ENCODE measurements around the gene NKX3-2. TPM values are rescaled to one million over a fixed set of nuclear protein-coding genes. Genes with fewer than 3 reads are reported as not detected.

NKX3-2 gene
- total and polyA plus RNA-seq, 2 of the 4 experiments (the other 2 are of a cell fraction), result 0.05 TPM; not detected in 1

- H2AK5ac ChIP-seq (ENCODE audit: low read depth, low read length), result no peak overlapping the region
- no peaks in the 10 kb centered on the region for H3K79me1 ChIP-seq (ENCODE audit: low read depth in 1 of 2, low read length in 2 of 2)
- BruUV-seq (replicated peaks), result no TSS peak
- no peak overlapping the region for H2BK5ac ChIP-seq (ENCODE audit: low read depth, low read length, poor library complexity, severe bottlenecking)
- H2BK20ac ChIP-seq (ENCODE audit: low read depth, low read length), result no peak overlapping the region; the same call in 1 of the 2 replicates
- H3K56ac ChIP-seq (ENCODE audit: extremely low read depth, insufficient read depth, low read length), result no peak overlapping the region
- no peak overlapping the region for H3K9ac ChIP-seq (ENCODE audit: low read depth, low read length)
- peak overlapping the region; percentile 55 for H2AK9ac ChIP-seq (replicated peaks; ENCODE audit: low read depth, low read length, poor library complexity)
- dilution Hi-C loops (cut with HindIII; ENCODE audit: low sequenced_read_pairs, unreplicated experiment), result no loop called here
- in situ Hi-C loops (cut with MboI; ENCODE audit: low sequenced_read_pairs), result loop anchor here (5.0 kb wide), 2 partner anchors 694 to 814 kb away; no protein-coding TSS in a partner anchor
- no peak overlapping the region for H4K5ac ChIP-seq (ENCODE audit: low read depth, low read length)
- peak overlapping the region; percentile 81 for H2AFZ ChIP-seq (replicated peaks; ENCODE audit: low read length, poor library complexity)
- peak overlapping the region; percentile 56; the same call in 1 of the 2 replicates for H3K23ac ChIP-seq (ENCODE audit: low read depth, low read length)
- WGBS, 2 experiments (ENCODE audit: extremely low coverage in 2 of 2, insufficient read length in 1 of 2), result 18% methylated on average over 3 of the region's 18 CpGs; no CpG with 5 or more reads in 1 of the 2 experiments
- ChIA-PET CTCF (no interaction called here), POLR2A (ENCODE audit: unreplicated experiment) (no interaction called here)
- peaks cover 5% of the 10 kb centered on the region for H4K20me1 ChIP-seq (ENCODE audit: insufficient read depth, low read length)
- H3K4me3 ChIP-seq (ENCODE audit: insufficient read depth, low read depth, low read length), result no peak overlapping the region
- no peak overlapping the region for H2BK120ac ChIP-seq (ENCODE audit: low read depth, low read length)
- no peaks in the 10 kb centered on the region for H3K36me3 ChIP-seq (ENCODE audit: control insufficient read depth, insufficient read depth, low read length)
- no peak overlapping the region for H3K18ac ChIP-seq (ENCODE audit: low read depth, low read length)
- intact Hi-C loops (cut with micrococcal nuclease), result loop anchor here (5.0 kb wide), 2 partner anchors 144 to 1779 kb away; no protein-coding TSS in a partner anchor
- peaks cover 2% of the 10 kb centered on the region; the same call in 1 of the 2 replicates for H3K9me1 ChIP-seq (ENCODE audit: insufficient read depth, low read length)
- DNase-seq, result no peak
- no peak for ATAC-seq (ENCODE audit: low read depth)
- no peak overlapping the region for H3K14ac ChIP-seq (replicated peaks; ENCODE audit: low read depth, low read length)
- H4K8ac ChIP-seq (ENCODE audit: low read depth in 2 of 2, low read length in 2 of 2), result no peak overlapping the region
- H3K27ac ChIP-seq (ENCODE audit: insufficient read depth, low read length), result no peak overlapping the region
- H3K4me1 ChIP-seq (ENCODE audit: control insufficient read depth, insufficient read depth, low read length), result no peaks in the 10 kb centered on the region; the same call in 1 of the 2 replicates
- H3K9me3 ChIP-seq (ENCODE audit: control insufficient read depth, insufficient read depth, low read length), result peaks cover 11% of the 10 kb centered on the region
- H2BK15ac ChIP-seq (ENCODE audit: low read depth, low read length), result no peak overlapping the region
- no peak overlapping the region for H3K4ac ChIP-seq (ENCODE audit: low read depth, low read length)
- H3K27me3 ChIP-seq (ENCODE audit: control insufficient read depth, insufficient read depth, low read length), result peaks cover 59% of the 10 kb centered on the region
- H3K4me2 ChIP-seq (ENCODE audit: low read depth, low read length), result no peak overlapping the region
- H4K91ac ChIP-seq (ENCODE audit: insufficient read depth, low read depth, low read length), result no peak overlapping the region
- TF ChIP-seq MAZ (IDR thresholded peaks at IDR 0.05; ENCODE audit: borderline replicate concordance, low read depth, low read length) (no peak), NFE2L2 (IDR thresholded peaks at IDR 0.05; ENCODE audit: low read depth, low read length) (no peak), RAD21 (IDR thresholded peaks at IDR 0.05; ENCODE audit: low read length) (no peak), MAFK (IDR thresholded peaks at IDR 0.05; ENCODE audit: low read depth, low read length) (no peak), SMC3 (IDR thresholded peaks at IDR 0.05; ENCODE audit: low read depth, low read length) (no peak), CTCF (conservative IDR thresholded peaks at IDR 0.05; ENCODE audit: low read depth, low read length) (no peak), CEBPB (IDR thresholded peaks at IDR 0.05; ENCODE audit: low read depth, low read length) (no peak), ELK1 (IDR thresholded peaks at IDR 0.05; ENCODE audit: borderline replicate concordance, low read depth, low read length) (no peak), MXI1 (IDR thresholded peaks at IDR 0.05; ENCODE audit: borderline replicate concordance, low read depth, low read length) (no peak), RFX5 (IDR thresholded peaks at IDR 0.05; ENCODE audit: low read depth, low read length) (no peak), CHD1 (IDR thresholded peaks at IDR 0.05; ENCODE audit: low read depth, low read length) (no peak), BHLHE40 (IDR thresholded peaks at IDR 0.05; ENCODE audit: low read depth, low read length) (no peak), RCOR1 (IDR thresholded peaks at IDR 0.05; ENCODE audit: insufficient replicate concordance, low read length) (no peak), FOS (IDR thresholded peaks at IDR 0.05; ENCODE audit: low read depth, low read length) (no peak), POLR2A (IDR thresholded peaks at IDR 0.05; ENCODE audit: low read depth, low read length) (no peak)
These were observed 2.0 kb upstream of the NKX3-2 start for GRCh38 chr4:13546142-13546940.
